ENCODE measurements around the gene VWA5B1. TPM values are rescaled to one million over a fixed set of nuclear protein-coding genes. Genes with fewer than 3 reads are reported as not detected.
"Not testable (repeated sequence)": the region's sequence is repeated elsewhere in the genome, so short reads cannot be mapped to it uniquely, and the experiment has no call there.

VWA5B1 gene
- total RNA-seq, 3 donors from 2014 or later = 0.29 TPM; not detected in 2

DNA sequence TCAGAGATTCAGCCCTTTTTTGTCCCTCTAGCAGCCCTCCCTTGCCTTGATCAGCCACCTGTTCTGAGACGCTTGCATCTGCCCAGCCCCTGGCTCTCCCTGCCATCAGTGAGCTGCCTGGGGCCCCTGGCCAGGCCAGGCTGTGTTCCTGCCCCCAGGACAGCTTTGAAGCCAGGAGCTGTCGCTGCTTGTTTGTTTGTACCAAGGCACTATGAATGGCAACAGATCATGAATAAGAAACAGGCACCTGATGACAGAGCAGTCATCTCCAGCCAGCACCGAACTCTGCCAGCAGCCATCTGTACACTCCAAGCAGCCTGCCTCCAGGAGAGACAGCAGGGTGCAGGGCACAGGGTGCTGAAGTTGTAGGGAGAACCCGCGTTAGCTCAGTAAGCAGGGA, 8.1 kb upstream of the VWA5B1 start:
- peak in 1 of 2 donors; percentile 20 for DNase-seq (ENCODE audit: low spot score in 2 of 2)

DNA sequence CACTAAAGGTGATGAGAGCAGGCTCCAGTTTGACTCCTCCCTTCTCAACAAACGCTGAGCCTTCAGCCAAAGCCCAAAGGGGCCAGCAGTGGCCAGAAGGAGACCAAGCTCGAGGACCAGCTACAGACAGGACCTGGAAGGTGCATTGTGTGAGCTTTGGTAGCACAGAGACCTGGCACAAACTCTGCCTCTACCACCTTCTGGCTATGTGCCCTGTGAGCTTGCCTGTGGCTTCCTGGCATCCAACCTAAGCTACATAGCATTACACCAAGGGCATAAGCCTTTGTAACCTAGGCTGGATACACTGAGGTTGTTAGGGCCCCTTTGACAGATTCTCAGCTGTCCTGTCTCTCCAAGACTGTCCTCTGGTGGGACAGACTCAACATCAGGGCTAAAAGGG, 6.6 kb upstream of the VWA5B1 start:
- no peaks in the 10 kb centered on the region for H3K36me3 ChIP-seq
- intact Hi-C loops (cut with DNase I; ENCODE audit: low total_unique reads) = no loop called here
- H3K27ac ChIP-seq = no peak overlapping the region
- H3K4me3 ChIP-seq = no peak overlapping the region
- H3K4me1 ChIP-seq = no peaks in the 10 kb centered on the region
- DNase-seq (ENCODE audit: low spot score in 2 of 2) = no peak
- no peaks in the 10 kb centered on the region for H3K9me3 ChIP-seq
- TF ChIP-seq, protein P1, sequence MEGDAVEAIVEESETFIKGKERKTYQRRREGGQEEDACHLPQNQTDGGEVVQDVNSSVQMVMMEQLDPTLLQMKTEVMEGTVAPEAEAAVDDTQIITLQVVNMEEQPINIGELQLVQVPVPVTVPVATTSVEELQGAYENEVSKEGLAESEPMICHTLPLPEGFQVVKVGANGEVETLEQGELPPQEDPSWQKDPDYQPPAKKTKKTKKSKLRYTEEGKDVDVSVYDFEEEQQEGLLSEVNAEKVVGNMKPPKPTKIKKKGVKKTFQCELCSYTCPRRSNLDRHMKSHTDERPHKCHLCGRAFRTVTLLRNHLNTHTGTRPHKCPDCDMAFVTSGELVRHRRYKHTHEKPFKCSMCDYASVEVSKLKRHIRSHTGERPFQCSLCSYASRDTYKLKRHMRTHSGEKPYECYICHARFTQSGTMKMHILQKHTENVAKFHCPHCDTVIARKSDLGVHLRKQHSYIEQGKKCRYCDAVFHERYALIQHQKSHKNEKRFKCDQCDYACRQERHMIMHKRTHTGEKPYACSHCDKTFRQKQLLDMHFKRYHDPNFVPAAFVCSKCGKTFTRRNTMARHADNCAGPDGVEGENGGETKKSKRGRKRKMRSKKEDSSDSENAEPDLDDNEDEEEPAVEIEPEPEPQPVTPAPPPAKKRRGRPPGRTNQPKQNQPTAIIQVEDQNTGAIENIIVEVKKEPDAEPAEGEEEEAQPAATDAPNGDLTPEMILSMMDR (IDR thresholded peaks at IDR 0.05) = no peak
- TF ChIP-seq POLR2AphosphoS5 (IDR thresholded peaks at IDR 0.05) = no peak
- H3K27me3 ChIP-seq = no peaks in the 10 kb centered on the region

More for the DNA sequence above, 8.1 kb upstream of the VWA5B1 start:
- Histone ChIP-seq H3K27ac (no peak overlapping the region), H3K9me3 (no peaks in the 10 kb centered on the region), H3K4me1 (no peaks in the 10 kb centered on the region), H3K36me3 (no peaks in the 10 kb centered on the region), H3K27me3 (no peaks in the 10 kb centered on the region), H3K4me3 (no peak overlapping the region)
- intact Hi-C loops (cut with DNase I; ENCODE audit: low total_unique reads) = no loop called here
- TF ChIP-seq, protein P1 (IDR thresholded peaks at IDR 0.05) = no peak
- TF ChIP-seq POLR2AphosphoS5 (IDR thresholded peaks at IDR 0.05) (no peak), POLR2A (IDR thresholded peaks at IDR 0.05) (no peak)

DNA sequence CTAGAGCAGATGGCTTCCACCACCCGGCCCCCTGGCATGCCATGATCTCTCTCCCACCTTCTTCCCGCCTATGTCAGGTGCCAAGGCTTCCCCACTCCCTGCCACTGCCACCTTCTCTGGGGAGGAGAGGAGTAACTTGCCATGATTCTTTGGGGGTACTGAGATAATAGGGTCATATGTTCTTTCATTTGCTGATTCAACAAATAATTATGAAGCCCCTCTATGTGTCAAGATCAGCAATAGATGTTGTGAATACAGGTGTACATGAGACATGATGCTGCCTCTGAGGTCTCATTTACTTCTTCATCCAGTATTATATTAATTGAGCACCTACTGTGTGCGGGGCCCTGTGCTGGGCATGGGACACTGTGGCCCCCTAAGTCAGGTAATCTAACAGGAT, 6.0 kb upstream of the VWA5B1 start:
- no peak overlapping the region for H3K4me3 ChIP-seq
- TF ChIP-seq POLR2A (IDR thresholded peaks at IDR 0.05) (no peak), POLR2AphosphoS5 (IDR thresholded peaks at IDR 0.05) (no peak)
- TF ChIP-seq, protein P1 (IDR thresholded peaks at IDR 0.05) = no peak
- H3K4me1 ChIP-seq = no peaks in the 10 kb centered on the region

DNA sequence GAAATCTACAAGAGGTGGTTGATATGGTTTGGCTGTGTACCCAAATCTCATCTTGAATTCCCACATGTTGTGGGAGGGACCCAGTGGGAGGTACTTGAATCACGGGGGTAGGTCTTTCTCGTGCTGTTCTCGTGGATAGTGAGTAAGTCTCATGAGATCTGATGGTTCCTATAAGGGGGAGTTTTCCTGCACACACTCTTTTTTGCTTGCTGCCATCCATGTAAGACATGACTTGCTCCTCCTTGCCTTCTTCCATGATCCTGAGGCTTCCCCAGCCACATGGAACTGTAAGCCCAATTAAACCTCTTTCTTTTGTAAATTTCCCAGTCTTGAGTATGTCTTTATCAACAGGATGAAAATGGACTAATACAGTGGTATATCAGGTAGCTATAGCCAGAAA, 5.2 kb upstream of the VWA5B1 start:
- Histone ChIP-seq H3K27ac (no peak overlapping the region), H3K4me3 (no peak overlapping the region), H3K27me3 (no peaks in the 10 kb centered on the region), H3K36me3 (no peaks in the 10 kb centered on the region), H3K9me3 (no peaks in the 10 kb centered on the region), H3K4me1 (no peaks in the 10 kb centered on the region)
- intact Hi-C loops (cut with DNase I; ENCODE audit: low total_unique reads) = no loop called here
- DNase-seq (ENCODE audit: low spot score in 2 of 2) = no peak
- TF ChIP-seq POLR2A (IDR thresholded peaks at IDR 0.05) = no peak
- TF ChIP-seq, protein P1 (IDR thresholded peaks at IDR 0.05) = no peak
- no peak for TF ChIP-seq POLR2AphosphoS5 (IDR thresholded peaks at IDR 0.05)

More for the DNA sequence above, 6.0 kb upstream of the VWA5B1 start:
- no peaks in the 10 kb centered on the region for H3K27me3 ChIP-seq
- H3K36me3 ChIP-seq = no peaks in the 10 kb centered on the region
- H3K9me3 ChIP-seq = no peaks in the 10 kb centered on the region
- no peak overlapping the region for H3K27ac ChIP-seq
- no peak for DNase-seq (ENCODE audit: low spot score in 2 of 2)
- intact Hi-C loops (cut with DNase I; ENCODE audit: low total_unique reads) = no loop called here

DNA sequence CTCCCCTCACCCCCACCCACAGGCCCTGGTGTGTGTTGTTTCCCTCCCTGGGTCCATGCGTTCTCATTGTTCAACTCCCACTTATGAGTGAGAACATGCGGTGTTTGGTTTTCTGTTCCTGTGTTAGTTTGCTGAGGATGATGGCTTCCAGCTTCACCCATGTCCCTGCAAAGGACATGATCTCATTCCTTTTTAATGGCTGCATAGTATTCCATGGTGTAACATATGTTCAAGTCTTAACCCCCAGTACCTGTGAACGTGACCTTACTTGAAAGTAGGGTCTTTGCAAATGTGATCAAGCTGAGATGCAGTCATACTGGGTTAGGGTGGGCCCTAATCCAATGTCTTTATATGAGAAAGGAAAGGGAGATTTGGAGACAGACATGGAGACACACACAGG, 3.0 kb upstream of the VWA5B1 start:
- DNase-seq (ENCODE audit: low spot score in 2 of 2); H3K4me1 ChIP-seq; H3K4me3 ChIP-seq; H3K27ac ChIP-seq; H3K9me3 ChIP-seq; H3K36me3 ChIP-seq; intact Hi-C loops (cut with DNase I; ENCODE audit: low total_unique reads); H3K27me3 ChIP-seq: not testable (repeated sequence)

DNA sequence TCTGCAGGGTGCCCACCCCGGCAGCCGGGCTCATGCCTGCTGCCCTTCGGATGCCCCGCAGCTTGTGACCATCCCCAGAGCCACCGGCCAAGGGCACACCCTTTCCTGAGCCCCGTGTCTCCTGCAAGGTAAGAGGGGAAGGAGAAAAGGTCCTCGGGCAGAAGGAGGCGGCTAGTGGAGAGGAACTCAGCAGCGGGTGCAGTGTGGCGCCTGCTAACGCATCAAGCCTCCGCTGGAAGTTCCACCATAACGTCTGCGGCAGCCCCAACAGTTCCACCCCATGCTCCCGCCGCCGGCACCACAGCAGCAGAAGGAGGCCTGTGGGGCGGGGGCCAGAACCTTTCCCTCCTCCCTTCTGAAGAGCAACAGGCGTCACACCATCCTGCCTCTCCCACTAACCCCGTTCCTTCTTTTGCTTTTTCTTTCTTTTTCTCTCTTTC, 990 bp downstream of the VWA5B1 start:
- Histone ChIP-seq H3K9me3 (no peaks in the 10 kb centered on the region), H3K27me3 (peaks cover 0 to 13% of the 10 kb centered on the region in 2 donors), H3K36me3 (no peaks in the 10 kb centered on the region), H3K4me1 (no peaks in the 10 kb centered on the region), H3K27ac (no peak overlapping the region), H3K4me3 (peak overlapping the region in 1 of 3 donors; percentile 43)
- intact Hi-C loops (cut with DNase I; ENCODE audit: low total_unique reads) = no loop called here
- no peak for DNase-seq (ENCODE audit: low spot score in 2 of 2)
- TF ChIP-seq, protein P1 (IDR thresholded peaks at IDR 0.05) = no peak
- no peak for TF ChIP-seq POLR2AphosphoS5 (IDR thresholded peaks at IDR 0.05)
- TF ChIP-seq POLR2A (IDR thresholded peaks at IDR 0.05) = no peak

Data from breast epithelium (tissue), 4 donors.